PFSK-1 (cell line): ENCODE data around the gene GRK5.

Source experiments
- POLR2AphosphoS5 ChIP-seq: IDR thresholded peaks from 2 replicates; pipeline ENCODE4 v1.6.1; 2012; ENCODE audit warnings: low read depth, mild to moderate bottlenecking, control low read depth, low read length, moderate library complexity
- REST ChIP-seq, 2 experiments: IDR thresholded peaks; 2 replicates each; pipeline versions ENCODE4 v1.6.1 to v1.8.0; 2011 to 2012; ENCODE audit warnings: low read depth in 2 of 2, low read length in 2 of 2, control low read depth in 1 of 2, inconsistent platforms in 1 of 2, mild to moderate bottlenecking in 1 of 2, moderate library complexity in 1 of 2; ENCODE audit not compliant: insufficient read depth in 1 of 2

DNA sequence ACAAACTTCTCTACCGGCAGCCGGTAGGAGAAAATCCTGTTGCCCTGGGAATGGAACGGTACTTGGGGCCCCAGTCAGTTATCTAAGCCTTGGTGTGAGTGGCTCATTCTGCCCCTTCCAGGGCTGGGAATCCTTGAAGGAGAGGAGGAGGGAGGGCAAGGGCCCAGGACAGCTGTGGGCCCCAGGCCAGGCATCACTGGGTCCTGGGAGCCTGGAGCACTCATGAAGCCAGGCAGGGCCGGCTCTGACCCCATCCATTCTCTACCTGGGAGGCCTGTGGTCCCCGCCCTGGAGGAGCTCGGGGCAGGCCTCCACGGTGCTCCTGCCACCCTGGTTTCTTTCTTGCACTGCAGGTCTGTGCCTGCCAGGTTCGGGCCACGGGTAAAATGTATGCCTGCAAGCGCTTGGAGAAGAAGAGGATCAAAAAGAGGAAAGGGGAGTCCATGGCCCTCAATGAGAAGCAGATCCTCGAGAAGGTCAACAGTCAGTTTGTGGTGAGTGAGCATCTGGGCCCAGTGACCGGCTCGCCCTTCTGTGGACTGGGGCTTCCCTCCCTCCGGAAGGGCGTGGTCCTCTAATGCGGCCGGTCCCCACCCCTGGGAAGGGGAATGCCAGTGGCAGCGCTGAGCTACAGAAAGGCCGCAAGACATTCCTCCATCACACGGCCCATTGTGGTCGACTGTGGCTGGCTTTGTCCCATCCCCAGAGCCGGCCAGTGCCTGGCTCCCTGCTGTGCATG, 223.8 kb downstream of the GRK5 start:
- no peak for TF ChIP-seq REST (IDR thresholded peaks at IDR 0.05; ENCODE audit: insufficient read depth in 1 of 2, low read depth in 2 of 2, low read length in 2 of 2)
- no peak for TF ChIP-seq POLR2AphosphoS5
